IMR-90 (cell line): ENCODE results near the gene MEF2A.

ENCODE experiments used
- CEBPB ChIP-seq: IDR thresholded peaks from 2 replicates; pipeline ENCODE4 v1.6.1; 2012; ENCODE audit warnings: low read depth, low read length, improper control_type of control experiment
- CTCF ChIP-seq: conservative IDR thresholded peaks from 2 replicates; pipeline ENCODE4 v1.5.1; 2012; ENCODE audit warnings: mild to moderate bottlenecking, low read depth, low read length, improper control_type of control experiment
- POLR2A ChIP-seq: IDR thresholded peaks from 2 replicates; pipeline ENCODE4 v1.6.1; 2012; ENCODE audit warnings: mild to moderate bottlenecking, low read depth, low read length

- no peak for TF ChIP-seq CTCF
- TF ChIP-seq POLR2A = no peak
- no peak for TF ChIP-seq CEBPB
Observed at GRCh38 chr15:99727733-99728132, 161.9 kb downstream of the MEF2A start.
